IPS-NIHi7 (cell line): ENCODE data around the gene MTG1.
"Not testable (repeated sequence)": the region's sequence is repeated elsewhere in the genome, so short reads cannot be mapped to it uniquely, and the experiment has no call there.

ENCODE experiments used
- DNase-seq: peaks from one replicate; pipeline ENCODE4 v3.0.0; 2012; ENCODE audit warnings: mixed read lengths; ENCODE audit errors: extremely low spot score

The MTG1 gene

GRCh38 chr10:133378251-133379096 is 15.5 kb upstream of the MTG1 start:
- DNase-seq, result peak; percentile 46

DNA sequence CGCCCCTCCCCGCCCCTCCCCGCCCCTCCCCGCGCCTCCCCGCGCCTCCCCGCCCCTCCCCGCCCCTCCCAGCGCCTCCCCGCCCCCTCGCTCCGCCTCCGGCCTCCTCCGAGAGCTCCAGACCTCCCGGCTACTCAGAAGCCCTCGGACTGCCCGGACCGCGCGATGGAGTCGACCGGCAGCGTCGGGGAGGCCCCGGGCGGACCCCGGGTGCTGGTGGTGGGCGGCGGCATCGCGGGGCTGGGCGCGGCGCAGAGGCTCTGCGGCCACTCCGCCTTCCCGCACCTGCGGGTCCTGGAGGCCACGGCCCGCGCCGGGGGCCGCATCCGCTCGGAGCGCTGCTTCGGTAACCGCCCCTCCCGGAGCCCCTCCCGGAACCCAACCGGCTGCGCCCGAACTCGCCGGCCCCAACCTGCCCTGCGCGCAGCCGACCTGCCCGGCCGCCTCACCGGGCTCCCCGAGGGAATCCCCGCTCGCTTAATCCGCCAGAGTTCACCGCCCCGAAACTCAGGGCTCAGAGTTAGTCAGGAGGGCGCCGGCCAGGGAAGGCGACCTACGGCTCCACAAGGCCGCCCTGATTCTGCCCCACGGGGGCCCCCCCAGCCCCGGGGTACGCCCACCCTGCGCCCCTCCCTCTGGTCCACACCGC is 14.7 kb upstream of the MTG1 start, which contains the start of gene PAOX:
TSS of gene PAOX (plus strand) at position 111 of the 649 bp plus-strand sequence. CDS start at position 166, 55 bp downstream.
- peak; percentile 87 for DNase-seq

GRCh38 chr10:133379801-133380666 is 13.9 kb upstream of the MTG1 start:
- DNase-seq, result no peak

- DNase-seq, result no peak
Measured at GRCh38 chr10:133381036-133381435, 12.9 kb upstream of the MTG1 start.

- DNase-seq, result no peak
Measured at GRCh38 chr10:133383551-133383950, 10.4 kb upstream of the MTG1 start.

DNA sequence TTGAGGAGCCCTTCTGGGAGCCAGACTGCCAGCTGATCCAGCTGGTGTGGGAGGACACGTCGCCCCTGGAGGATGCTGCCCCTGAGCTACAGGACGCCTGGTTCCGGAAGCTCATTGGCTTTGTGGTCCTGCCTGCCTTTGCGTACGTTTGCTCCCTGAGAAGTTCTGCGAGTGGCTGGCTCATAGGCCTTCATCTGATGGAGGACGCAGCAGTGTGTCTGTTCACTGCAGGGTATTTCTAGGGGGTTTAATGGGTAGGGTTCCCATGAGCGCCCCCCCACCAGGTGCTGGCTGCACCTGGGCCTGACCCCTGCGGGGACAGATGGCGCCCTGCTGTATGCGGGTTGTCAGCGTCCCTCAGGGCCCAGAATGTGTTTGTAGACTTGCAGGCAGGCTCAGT is 9.9 kb upstream of the MTG1 start:
- no peak for DNase-seq

- no peak for DNase-seq
Measured at GRCh38 chr10:133385214-133385613, 8.7 kb upstream of the MTG1 start.

- DNase-seq, result not testable (repeated sequence)
Measured at GRCh38 chr10:133386951-133387350, 7.0 kb upstream of the MTG1 start.

GRCh38 chr10:133388236-133388972 is 5.6 kb upstream of the MTG1 start:
- DNase-seq, result no peak

GRCh38 chr10:133388973-133389818 is 4.8 kb upstream of the MTG1 start:
- DNase-seq, result no peak

DNA sequence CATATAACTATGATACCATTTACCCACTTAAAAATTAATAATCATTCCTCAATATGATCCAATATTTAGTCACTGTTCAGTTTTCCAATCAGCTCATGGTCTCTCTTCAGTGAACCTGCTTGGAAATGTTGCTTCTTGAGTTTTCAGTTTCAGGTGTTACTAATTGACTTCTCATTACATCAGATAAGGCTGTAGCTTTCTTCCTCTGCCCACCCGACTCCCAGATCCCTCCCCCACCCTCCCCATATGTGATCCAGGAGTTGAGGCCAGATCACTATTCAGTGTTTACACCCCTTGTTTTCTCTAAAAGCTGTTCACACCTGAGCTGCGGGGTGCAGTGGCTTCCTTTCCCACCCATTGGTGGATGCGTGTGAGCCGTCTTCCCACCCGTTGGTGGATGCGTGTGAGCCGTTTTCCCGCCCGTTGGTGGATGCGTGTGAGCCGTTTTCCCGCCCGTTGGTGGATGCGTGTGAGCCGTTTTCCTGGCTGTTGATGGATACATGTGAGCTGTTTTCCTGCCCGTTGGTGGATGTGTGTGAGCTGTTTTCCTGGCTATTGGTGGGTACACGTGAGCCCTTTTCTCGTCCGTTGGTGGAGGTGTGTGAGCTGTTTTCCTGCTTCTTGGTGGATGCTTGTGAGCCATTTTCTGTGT is 3.2 kb upstream of the MTG1 start:
- no peak for DNase-seq

DNA sequence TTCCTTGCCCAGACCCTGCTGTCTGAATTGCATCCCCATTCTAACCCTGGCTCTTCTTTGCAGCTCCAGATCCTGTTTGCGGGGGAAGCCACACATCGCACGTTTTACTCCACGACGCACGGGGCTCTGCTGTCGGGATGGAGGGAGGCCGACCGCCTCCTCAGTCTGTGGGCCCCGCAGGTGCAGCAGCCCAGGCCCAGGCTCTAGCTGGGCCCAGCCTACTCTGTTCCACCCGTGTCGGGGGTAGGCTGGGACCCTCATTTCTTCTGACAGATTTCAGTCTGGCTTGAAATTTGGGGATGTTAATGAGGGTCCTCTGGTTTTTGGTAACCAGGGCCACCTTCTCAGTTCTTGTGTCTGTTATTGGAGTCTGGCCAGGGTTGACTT is 2.7 kb upstream of the MTG1 start:
- DNase-seq, result no peak

GRCh38 chr10:133391761-133392518 is 2.0 kb upstream of the MTG1 start:
- DNase-seq, result no peak

- no peak for DNase-seq
Measured at GRCh38 chr10:133393401-133394063, 425 bp upstream of the MTG1 start.

DNA sequence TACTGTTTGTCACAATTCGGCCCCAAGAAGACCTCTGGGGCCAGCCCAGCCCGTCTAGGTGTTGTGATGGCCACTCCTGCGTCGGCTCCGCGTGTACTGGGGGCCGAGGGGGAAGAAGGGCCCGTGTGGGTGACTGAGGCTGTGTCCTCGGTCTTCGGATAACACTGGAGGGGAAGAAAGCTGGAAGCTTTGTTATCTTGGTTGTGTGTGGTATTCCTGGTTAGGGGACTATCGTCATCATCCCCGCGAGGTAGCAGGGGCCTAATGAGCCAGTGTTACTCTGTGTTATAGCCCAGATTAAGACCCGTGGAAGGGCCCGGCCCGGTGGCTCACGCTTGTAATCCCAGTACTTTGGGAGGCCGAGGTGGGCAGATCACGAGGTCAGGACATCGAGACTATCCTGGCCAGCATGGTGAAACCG is 854 bp downstream of the MTG1 start:
- no peak for DNase-seq

GRCh38 chr10:133396035-133396624 is 2.2 kb downstream of the MTG1 start:
- DNase-seq, result no peak

DNA sequence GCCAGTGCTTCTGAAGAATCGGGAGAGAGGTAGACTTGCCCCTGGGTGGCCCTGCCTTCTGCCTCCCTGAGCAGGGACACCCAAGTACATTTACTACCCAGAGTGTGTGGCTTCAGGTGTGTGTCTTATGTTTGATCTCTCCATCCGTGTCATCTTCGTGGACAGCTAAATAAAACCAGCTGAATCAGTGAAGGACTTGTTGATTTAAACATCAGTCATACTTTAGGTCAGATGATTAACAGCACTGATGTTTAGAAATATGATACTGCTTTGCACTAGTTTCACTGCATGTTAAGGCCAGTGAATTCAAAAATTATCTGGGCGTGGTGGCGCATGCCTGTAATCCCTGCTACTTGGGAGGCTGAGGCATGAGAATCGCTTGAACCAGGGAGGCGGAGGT is 4.0 kb downstream of the MTG1 start:
- DNase-seq, result no peak

DNA sequence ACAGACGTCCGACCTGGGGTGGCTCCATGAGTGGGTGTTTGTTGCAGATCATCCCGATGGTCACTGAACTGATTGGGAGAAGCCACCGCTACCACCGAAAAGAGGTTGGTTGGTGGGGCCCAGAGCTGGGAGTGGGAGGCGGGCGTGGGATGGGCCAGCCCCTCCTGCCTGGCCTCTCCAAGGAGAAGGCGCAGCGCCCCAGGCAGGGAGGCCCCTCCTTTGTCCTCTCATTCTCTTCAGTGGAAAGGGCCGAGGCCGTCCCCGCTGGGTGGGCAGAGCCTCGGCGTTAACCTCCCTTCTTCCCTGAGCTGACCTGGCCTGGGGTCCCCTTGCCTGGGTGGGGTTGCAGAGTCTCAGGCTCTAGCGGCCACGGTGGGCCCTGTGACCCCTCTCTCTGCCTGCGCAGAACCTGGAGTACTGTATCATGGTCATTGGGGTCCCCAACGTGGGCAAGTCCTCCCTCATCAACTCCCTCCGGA is 5.2 kb downstream of the MTG1 start:
- no peak for DNase-seq
